Skeletal muscle satellite cell (primary cell): ENCODE measurements around the gene RHOG.
"Not testable (repeated sequence)": the region's sequence is repeated elsewhere in the genome, so short reads cannot be mapped to it uniquely, and the experiment has no call there.

ENCODE experiments used
- H3K27me3 ChIP-seq: 2 replicates; pipeline ENCODE4 v1.7.0; 2013; ENCODE audit warnings: low read length; ENCODE audit not compliant: control insufficient read depth, insufficient read depth
- H3K36me3 ChIP-seq: 2 replicates; pipeline ENCODE4 v1.7.0; 2013; ENCODE audit warnings: mild to moderate bottlenecking, control low read depth, low read length; ENCODE audit not compliant: insufficient read depth
- H3K4me1 ChIP-seq: 2 replicates; pipeline ENCODE4 v1.7.0; 2013; ENCODE audit warnings: low read length; ENCODE audit not compliant: control insufficient read depth, insufficient read depth
- H3K4me2 ChIP-seq: 2 replicates; pipeline ENCODE4 v1.7.0; 2013; ENCODE audit warnings: mild to moderate bottlenecking, low read length
- H3K4me3 ChIP-seq: 2 replicates; pipeline ENCODE4 v1.7.0; 2013; ENCODE audit warnings: low read length
- H3K9ac ChIP-seq: 2 replicates; pipeline ENCODE4 v1.7.0; 2013; ENCODE audit warnings: mild to moderate bottlenecking, low read depth, low read length, moderate library complexity
- H3K9me3 ChIP-seq: replicated peaks from 2 replicates; pipeline ENCODE4 v1.7.0; 2013; ENCODE audit warnings: mild to moderate bottlenecking, control low read depth, low read length

RHOG gene

GRCh38 chr11:3876613-3877012 is 35.9 kb upstream of the RHOG start:
- peaks cover 10% of the 10 kb centered on the region for H3K4me1 ChIP-seq
- no peaks in the 10 kb centered on the region for H3K27me3 ChIP-seq
- no peak overlapping the region for H3K9ac ChIP-seq
- no peaks in the 10 kb centered on the region for H3K36me3 ChIP-seq
- H3K4me2 ChIP-seq: no peak overlapping the region
- no peak overlapping the region for H3K4me3 ChIP-seq
- no peaks in the 10 kb centered on the region for H3K9me3 ChIP-seq

- no peak overlapping the region for H3K9ac ChIP-seq
- no peaks in the 10 kb centered on the region for H3K36me3 ChIP-seq
- H3K4me3 ChIP-seq: no peak overlapping the region
- H3K4me1 ChIP-seq: no peaks in the 10 kb centered on the region
- H3K27me3 ChIP-seq: no peaks in the 10 kb centered on the region
- no peak overlapping the region for H3K4me2 ChIP-seq
- H3K9me3 ChIP-seq: no peaks in the 10 kb centered on the region
Observed at GRCh38 chr11:3873712-3874349, 33.1 kb upstream of the RHOG start.

- H3K9me3 ChIP-seq: no peaks in the 10 kb centered on the region
- no peak overlapping the region for H3K4me2 ChIP-seq
- no peak overlapping the region for H3K4me3 ChIP-seq
- H3K27me3 ChIP-seq: no peaks in the 10 kb centered on the region
- H3K36me3 ChIP-seq: no peaks in the 10 kb centered on the region
- no peak overlapping the region for H3K9ac ChIP-seq
- peaks cover 15% of the 10 kb centered on the region for H3K4me1 ChIP-seq
Observed at GRCh38 chr11:3867209-3868091, 26.7 kb upstream of the RHOG start.

- no peak overlapping the region for H3K9ac ChIP-seq
- H3K27me3 ChIP-seq: no peaks in the 10 kb centered on the region
- H3K4me1 ChIP-seq: peaks cover 15% of the 10 kb centered on the region
- no peaks in the 10 kb centered on the region for H3K36me3 ChIP-seq
- H3K4me3 ChIP-seq: no peak overlapping the region
- H3K4me2 ChIP-seq: no peak overlapping the region
- H3K9me3 ChIP-seq: no peaks in the 10 kb centered on the region
Observed at GRCh38 chr11:3866836-3867208, 26.1 kb upstream of the RHOG start.

GRCh38 chr11:3866206-3866605 is 25.4 kb upstream of the RHOG start:
- Histone ChIP-seq H3K9me3 (no peaks in the 10 kb centered on the region), H3K36me3 (no peaks in the 10 kb centered on the region), H3K9ac (no peak overlapping the region), H3K4me3 (no peak overlapping the region), H3K4me2 (peak overlapping the region; percentile 55), H3K27me3 (no peaks in the 10 kb centered on the region), H3K4me1 (peaks cover 15% of the 10 kb centered on the region)

- no peaks in the 10 kb centered on the region for H3K27me3 ChIP-seq
- no peak overlapping the region for H3K9ac ChIP-seq
- no peaks in the 10 kb centered on the region for H3K36me3 ChIP-seq
- H3K4me1 ChIP-seq: peaks cover 15% of the 10 kb centered on the region
- H3K4me3 ChIP-seq: no peak overlapping the region
- peak overlapping the region; percentile 55 for H3K4me2 ChIP-seq
- H3K9me3 ChIP-seq: no peaks in the 10 kb centered on the region
Observed at GRCh38 chr11:3865388-3866193, 24.8 kb upstream of the RHOG start.

- Histone ChIP-seq H3K4me2 (no peak overlapping the region), H3K36me3 (no peaks in the 10 kb centered on the region), H3K27me3 (no peaks in the 10 kb centered on the region), H3K4me1 (peaks cover 18% of the 10 kb centered on the region), H3K4me3 (no peak overlapping the region), H3K9ac (no peak overlapping the region), H3K9me3 (no peaks in the 10 kb centered on the region)
Observed at GRCh38 chr11:3861683-3862082, 20.9 kb upstream of the RHOG start.

- H3K4me1 ChIP-seq: peaks cover 18% of the 10 kb centered on the region
- not testable (repeated sequence) for H3K4me2 ChIP-seq, H3K9me3 ChIP-seq, H3K36me3 ChIP-seq, H3K27me3 ChIP-seq, H3K4me3 ChIP-seq, H3K9ac ChIP-seq
Observed at GRCh38 chr11:3860898-3861393, 20.2 kb upstream of the RHOG start.

- no peak overlapping the region for H3K4me3 ChIP-seq
- no peak overlapping the region for H3K4me2 ChIP-seq
- H3K9ac ChIP-seq: no peak overlapping the region
- H3K4me1 ChIP-seq: peaks cover 12% of the 10 kb centered on the region
- H3K9me3 ChIP-seq: no peaks in the 10 kb centered on the region
- H3K27me3 ChIP-seq: no peaks in the 10 kb centered on the region
- H3K36me3 ChIP-seq: no peaks in the 10 kb centered on the region
Observed at GRCh38 chr11:3860375-3860774, 19.6 kb upstream of the RHOG start.

GRCh38 chr11:3859373-3859881 is 18.7 kb upstream of the RHOG start:
- Histone ChIP-seq H3K4me2 (no peak overlapping the region), H3K9me3 (no peaks in the 10 kb centered on the region), H3K27me3 (no peaks in the 10 kb centered on the region), H3K9ac (no peak overlapping the region), H3K36me3 (no peaks in the 10 kb centered on the region), H3K4me3 (no peak overlapping the region), H3K4me1 (peaks cover 13% of the 10 kb centered on the region)

GRCh38 chr11:3857628-3858027 is 16.9 kb upstream of the RHOG start:
- Histone ChIP-seq H3K4me1 (peaks cover 15% of the 10 kb centered on the region), H3K4me2 (peak overlapping the region; percentile 91), H3K9me3 (no peaks in the 10 kb centered on the region), H3K36me3 (no peaks in the 10 kb centered on the region), H3K27me3 (no peaks in the 10 kb centered on the region), H3K4me3 (no peak overlapping the region), H3K9ac (no peak overlapping the region)
